ENCODE data around the gene TMEM9B.
"Not testable (repeated sequence)": the region's sequence is repeated elsewhere in the genome, so short reads cannot be mapped to it uniquely, and the experiment has no call there.

TMEM9B gene

GRCh38 chr11:8964324-8965320, at the start of gene TMEM9B:
Gene TMEM9B, minus strand, starts transcription at chr11:8964442. Its CDS starts 129 bp downstream, at chr11:8964313.
- peak; percentile 79 for DNase-seq (ENCODE audit: low read depth)

- no peak for DNase-seq (ENCODE audit: low read depth)
Observed at GRCh38 chr11:9013373-9013772, 49.1 kb upstream of the TMEM9B start.

GRCh38 chr11:9009538-9009937, 45.3 kb upstream of the TMEM9B start:
- DNase-seq (ENCODE audit: low read depth): not testable (repeated sequence)

GRCh38 chr11:9008661-9009060, 44.4 kb upstream of the TMEM9B start:
- no peak for DNase-seq (ENCODE audit: low read depth)

- no peak for DNase-seq (ENCODE audit: low read depth)
Observed at GRCh38 chr11:9008011-9008550, 43.8 kb upstream of the TMEM9B start.

GRCh38 chr11:9005087-9005486, 40.8 kb upstream of the TMEM9B start:
- DNase-seq (ENCODE audit: low read depth): no peak

GRCh38 chr11:9004183-9004926, 40.1 kb upstream of the TMEM9B start:
- no peak for DNase-seq (ENCODE audit: low read depth)

- DNase-seq (ENCODE audit: low read depth): peak; percentile 52
Observed at GRCh38 chr11:9003573-9004182, 39.4 kb upstream of the TMEM9B start, which contains the start of gene NRIP3. Gene NRIP3, minus strand, starts transcription at chr11:9004001. Its CDS starts 66 bp downstream, at chr11:9003935.

- no peak for DNase-seq (ENCODE audit: low read depth)
Observed at GRCh38 chr11:9002920-9003572, 38.8 kb upstream of the TMEM9B start.

- DNase-seq (ENCODE audit: low read depth): no peak
Observed at GRCh38 chr11:9001736-9002135, 37.5 kb upstream of the TMEM9B start.

GRCh38 chr11:8998017-8998416, 33.8 kb upstream of the TMEM9B start:
- DNase-seq (ENCODE audit: low read depth): no peak

- no peak for DNase-seq (ENCODE audit: low read depth)
Observed at GRCh38 chr11:8997451-8997850, 33.2 kb upstream of the TMEM9B start.

- no peak for DNase-seq (ENCODE audit: low read depth)
Observed at GRCh38 chr11:8989453-8989852, 25.2 kb upstream of the TMEM9B start.

- no peak for DNase-seq (ENCODE audit: low read depth)
Observed at GRCh38 chr11:8988329-8989234, 24.3 kb upstream of the TMEM9B start.

- no peak for DNase-seq (ENCODE audit: low read depth)
Observed at GRCh38 chr11:8987446-8987845, 23.2 kb upstream of the TMEM9B start.

GRCh38 chr11:8986772-8987171, 22.5 kb upstream of the TMEM9B start:
- DNase-seq (ENCODE audit: low read depth): not testable (repeated sequence)

- no peak for DNase-seq (ENCODE audit: low read depth)
Observed at GRCh38 chr11:8985462-8985861, 21.2 kb upstream of the TMEM9B start.

GRCh38 chr11:8983552-8983951, 19.3 kb upstream of the TMEM9B start:
- DNase-seq (ENCODE audit: low read depth): no peak

- DNase-seq (ENCODE audit: low read depth): no peak
Observed at GRCh38 chr11:8980485-8980884, 16.2 kb upstream of the TMEM9B start.

- DNase-seq (ENCODE audit: low read depth): not testable (repeated sequence)
Observed at GRCh38 chr11:8979365-8979764, 15.1 kb upstream of the TMEM9B start.
